ENCODE measurements around the gene PNKP. TPM values are rescaled to one million over a fixed set of nuclear protein-coding genes. Genes with fewer than 3 reads are reported as not detected.

The PNKP gene
- total RNA-seq, 1 donor from 2014 or later = 81.3 TPM

- Mint-ChIP-seq H3K9me3 (ENCODE audit: unreplicated experiment) (peaks cover 11% of the 10 kb centered on the region), H3K27ac (ENCODE audit: unreplicated experiment) (no peak overlapping the region), H3K27me3 (ENCODE audit: unreplicated experiment) (peaks cover 8% of the 10 kb centered on the region), H3K36me3 (ENCODE audit: unreplicated experiment) (peaks cover 6% of the 10 kb centered on the region), H3K4me1 (ENCODE audit: low read depth, unreplicated experiment) (peaks cover 6% of the 10 kb centered on the region), H3K4me3 (ENCODE audit: unreplicated experiment) (no peak overlapping the region)
- peak; percentile 21 for DNase-seq
- no peak for TF ChIP-seq CTCF (IDR thresholded peaks at IDR 0.05; ENCODE audit: partially characterized antibody, unreplicated experiment)
These were observed 20.5 kb upstream of the PNKP start for GRCh38 chr19:49887665-49888509.

- Mint-ChIP-seq H3K4me1 (ENCODE audit: low read depth, unreplicated experiment) (peaks cover 6% of the 10 kb centered on the region), H3K27ac (ENCODE audit: unreplicated experiment) (no peak overlapping the region), H3K36me3 (ENCODE audit: unreplicated experiment) (peaks cover 6% of the 10 kb centered on the region), H3K4me3 (ENCODE audit: unreplicated experiment) (no peak overlapping the region), H3K27me3 (ENCODE audit: unreplicated experiment) (peaks cover 4% of the 10 kb centered on the region), H3K9me3 (ENCODE audit: unreplicated experiment) (peaks cover 11% of the 10 kb centered on the region)
- peak; percentile 11 for DNase-seq
- TF ChIP-seq CTCF (IDR thresholded peaks at IDR 0.05; ENCODE audit: partially characterized antibody, unreplicated experiment) = no peak
These were observed 19.8 kb upstream of the PNKP start for GRCh38 chr19:49887037-49887664.

- no peak for DNase-seq
- peaks cover 3% of the 10 kb centered on the region for H3K4me1 Mint-ChIP-seq (ENCODE audit: low read depth, unreplicated experiment)
- H3K9me3 Mint-ChIP-seq (ENCODE audit: unreplicated experiment) = peaks cover 9% of the 10 kb centered on the region
- H3K36me3 Mint-ChIP-seq (ENCODE audit: unreplicated experiment) = peaks cover 6% of the 10 kb centered on the region
- H3K27ac Mint-ChIP-seq (ENCODE audit: unreplicated experiment) = no peak overlapping the region
- no peak for TF ChIP-seq CTCF (IDR thresholded peaks at IDR 0.05; ENCODE audit: partially characterized antibody, unreplicated experiment)
- H3K27me3 Mint-ChIP-seq (ENCODE audit: unreplicated experiment) = peaks cover 3% of the 10 kb centered on the region
- no peak overlapping the region for H3K4me3 Mint-ChIP-seq (ENCODE audit: unreplicated experiment)
These were observed 17.4 kb upstream of the PNKP start for GRCh38 chr19:49884760-49885159.

- no peak overlapping the region for H3K27ac Mint-ChIP-seq (ENCODE audit: unreplicated experiment)
- peaks cover 6% of the 10 kb centered on the region for H3K36me3 Mint-ChIP-seq (ENCODE audit: unreplicated experiment)
- H3K4me1 Mint-ChIP-seq (ENCODE audit: low read depth, unreplicated experiment) = peaks cover 1% of the 10 kb centered on the region
- H3K9me3 Mint-ChIP-seq (ENCODE audit: unreplicated experiment) = peaks cover 6% of the 10 kb centered on the region
- H3K27me3 Mint-ChIP-seq (ENCODE audit: unreplicated experiment) = peaks cover 6% of the 10 kb centered on the region
- no peak for TF ChIP-seq CTCF (IDR thresholded peaks at IDR 0.05; ENCODE audit: partially characterized antibody, unreplicated experiment)
- H3K4me3 Mint-ChIP-seq (ENCODE audit: unreplicated experiment) = no peak overlapping the region
- peak; percentile 14 for DNase-seq
These were observed 16.7 kb upstream of the PNKP start for GRCh38 chr19:49884109-49884508.

GRCh38 chr19:49883094-49883493, 15.7 kb upstream of the PNKP start:
- DNase-seq = no peak
- Mint-ChIP-seq H3K9me3 (ENCODE audit: unreplicated experiment) (peaks cover 6% of the 10 kb centered on the region), H3K27ac (ENCODE audit: unreplicated experiment) (no peak overlapping the region), H3K4me1 (ENCODE audit: low read depth, unreplicated experiment) (peaks cover 4% of the 10 kb centered on the region), H3K27me3 (ENCODE audit: unreplicated experiment) (peaks cover 8% of the 10 kb centered on the region), H3K36me3 (ENCODE audit: unreplicated experiment) (peaks cover 6% of the 10 kb centered on the region), H3K4me3 (ENCODE audit: unreplicated experiment) (no peak overlapping the region)
- TF ChIP-seq CTCF (IDR thresholded peaks at IDR 0.05; ENCODE audit: partially characterized antibody, unreplicated experiment) = no peak
